Neural cell (in vitro differentiated cells): ENCODE results near the gene IFNL4.

Experiments
- EP300 ChIP-seq: fragments of 450-650 bp; conservative IDR thresholded peaks from 2 replicates; pipeline ENCODE4 v1.6.1; 2014; ENCODE audit warnings: antibody characterized with exemption, mild to moderate bottlenecking, moderate library complexity; ENCODE audit not compliant: poor library complexity, severe bottlenecking
- EZH2 ChIP-seq: fragments of 200-600, 300-800 bp; shearing (Covaris generic), sonication (generic); IDR thresholded peaks from 2 replicates; pipeline ENCODE4 v1.6.1; 2014; ENCODE audit warnings: antibody characterized with exemption, low read length, borderline replicate concordance, mild to moderate bottlenecking; ENCODE audit not compliant: insufficient read depth, poor library complexity, severe bottlenecking
- MXI1 ChIP-seq: fragments of 450-650 bp; conservative IDR thresholded peaks from 2 replicates; pipeline ENCODE4 v1.6.1; 2014; ENCODE audit warnings: antibody characterized with exemption, mild to moderate bottlenecking; ENCODE audit not compliant: poor library complexity, severe bottlenecking
- POLR2AphosphoS5 ChIP-seq: IDR thresholded peaks from 2 replicates; pipeline ENCODE4 v1.6.1; 2012
- RAD21 ChIP-seq: fragments of 450-650 bp; conservative IDR thresholded peaks from 2 replicates; pipeline ENCODE4 v1.6.1; 2014; ENCODE audit warnings: antibody characterized with exemption, mild to moderate bottlenecking, moderate library complexity
- SMC3 ChIP-seq: fragments of 450-650 bp; conservative IDR thresholded peaks from 2 replicates; pipeline ENCODE4 v1.6.1; 2014; ENCODE audit warnings: antibody characterized with exemption, mild to moderate bottlenecking, moderate library complexity; ENCODE audit not compliant: poor library complexity
- TAF1 ChIP-seq: IDR thresholded peaks from 2 replicates; pipeline ENCODE4 v1.6.1; 2012; ENCODE audit warnings: low read depth
- TF ChIP-seq, protein P1 (sequence below): fragments of 450-650 bp; IDR thresholded peaks from 2 replicates; pipeline ENCODE4 v1.5.1; 2014; ENCODE audit warnings: antibody characterized with exemption, mild to moderate bottlenecking, moderate library complexity; ENCODE audit not compliant: poor library complexity, severe bottlenecking
- TF ChIP-seq, protein P2 (sequence below): IDR thresholded peaks from 2 replicates; pipeline ENCODE4 v1.6.1; 2012; ENCODE audit warnings: borderline replicate concordance

DNA sequence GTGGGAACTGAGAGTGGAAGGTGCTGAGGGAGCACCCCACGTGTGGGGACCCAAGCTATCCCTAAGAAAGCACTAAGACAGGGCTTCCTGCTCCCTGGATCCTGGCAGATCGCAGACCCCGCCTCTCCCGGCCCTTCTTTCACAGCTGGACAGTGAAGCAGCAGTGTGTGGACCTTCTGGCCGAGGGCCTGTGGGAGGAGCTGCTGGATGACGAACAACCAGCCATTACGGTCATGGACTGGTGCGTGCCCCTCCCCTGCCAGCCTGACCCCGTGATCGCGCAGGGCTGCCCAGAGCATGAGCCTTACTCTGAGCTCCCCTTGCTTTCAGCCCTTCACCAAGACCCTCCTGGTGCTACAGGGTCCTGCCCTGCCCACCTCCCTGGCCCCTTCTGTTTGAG, 49.6 kb downstream of the IFNL4 start:
- no peak for TF ChIP-seq TAF1
- TF ChIP-seq, protein P1, sequence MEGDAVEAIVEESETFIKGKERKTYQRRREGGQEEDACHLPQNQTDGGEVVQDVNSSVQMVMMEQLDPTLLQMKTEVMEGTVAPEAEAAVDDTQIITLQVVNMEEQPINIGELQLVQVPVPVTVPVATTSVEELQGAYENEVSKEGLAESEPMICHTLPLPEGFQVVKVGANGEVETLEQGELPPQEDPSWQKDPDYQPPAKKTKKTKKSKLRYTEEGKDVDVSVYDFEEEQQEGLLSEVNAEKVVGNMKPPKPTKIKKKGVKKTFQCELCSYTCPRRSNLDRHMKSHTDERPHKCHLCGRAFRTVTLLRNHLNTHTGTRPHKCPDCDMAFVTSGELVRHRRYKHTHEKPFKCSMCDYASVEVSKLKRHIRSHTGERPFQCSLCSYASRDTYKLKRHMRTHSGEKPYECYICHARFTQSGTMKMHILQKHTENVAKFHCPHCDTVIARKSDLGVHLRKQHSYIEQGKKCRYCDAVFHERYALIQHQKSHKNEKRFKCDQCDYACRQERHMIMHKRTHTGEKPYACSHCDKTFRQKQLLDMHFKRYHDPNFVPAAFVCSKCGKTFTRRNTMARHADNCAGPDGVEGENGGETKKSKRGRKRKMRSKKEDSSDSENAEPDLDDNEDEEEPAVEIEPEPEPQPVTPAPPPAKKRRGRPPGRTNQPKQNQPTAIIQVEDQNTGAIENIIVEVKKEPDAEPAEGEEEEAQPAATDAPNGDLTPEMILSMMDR = no peak
- no peak for TF ChIP-seq POLR2AphosphoS5
- TF ChIP-seq SMC3 = no peak
- TF ChIP-seq, protein P2, sequence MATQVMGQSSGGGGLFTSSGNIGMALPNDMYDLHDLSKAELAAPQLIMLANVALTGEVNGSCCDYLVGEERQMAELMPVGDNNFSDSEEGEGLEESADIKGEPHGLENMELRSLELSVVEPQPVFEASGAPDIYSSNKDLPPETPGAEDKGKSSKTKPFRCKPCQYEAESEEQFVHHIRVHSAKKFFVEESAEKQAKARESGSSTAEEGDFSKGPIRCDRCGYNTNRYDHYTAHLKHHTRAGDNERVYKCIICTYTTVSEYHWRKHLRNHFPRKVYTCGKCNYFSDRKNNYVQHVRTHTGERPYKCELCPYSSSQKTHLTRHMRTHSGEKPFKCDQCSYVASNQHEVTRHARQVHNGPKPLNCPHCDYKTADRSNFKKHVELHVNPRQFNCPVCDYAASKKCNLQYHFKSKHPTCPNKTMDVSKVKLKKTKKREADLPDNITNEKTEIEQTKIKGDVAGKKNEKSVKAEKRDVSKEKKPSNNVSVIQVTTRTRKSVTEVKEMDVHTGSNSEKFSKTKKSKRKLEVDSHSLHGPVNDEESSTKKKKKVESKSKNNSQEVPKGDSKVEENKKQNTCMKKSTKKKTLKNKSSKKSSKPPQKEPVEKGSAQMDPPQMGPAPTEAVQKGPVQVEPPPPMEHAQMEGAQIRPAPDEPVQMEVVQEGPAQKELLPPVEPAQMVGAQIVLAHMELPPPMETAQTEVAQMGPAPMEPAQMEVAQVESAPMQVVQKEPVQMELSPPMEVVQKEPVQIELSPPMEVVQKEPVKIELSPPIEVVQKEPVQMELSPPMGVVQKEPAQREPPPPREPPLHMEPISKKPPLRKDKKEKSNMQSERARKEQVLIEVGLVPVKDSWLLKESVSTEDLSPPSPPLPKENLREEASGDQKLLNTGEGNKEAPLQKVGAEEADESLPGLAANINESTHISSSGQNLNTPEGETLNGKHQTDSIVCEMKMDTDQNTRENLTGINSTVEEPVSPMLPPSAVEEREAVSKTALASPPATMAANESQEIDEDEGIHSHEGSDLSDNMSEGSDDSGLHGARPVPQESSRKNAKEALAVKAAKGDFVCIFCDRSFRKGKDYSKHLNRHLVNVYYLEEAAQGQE = no peak
- no peak for TF ChIP-seq MXI1
- TF ChIP-seq EZH2 = no peak
- TF ChIP-seq RAD21 = no peak
- TF ChIP-seq EP300 = no peak
